GM12875 (cell line): Measurements from ENCODE around the gene ZBTB18.

Experiments
- H3K4me3 ChIP-seq: one replicate; pipeline ENCODE4 v1.5.1; 2011; ENCODE audit warnings: low read depth, low read length, control low read depth
- TF ChIP-seq, protein P1 (sequence below): IDR thresholded peaks from 2 replicates; pipeline ENCODE4 v1.5.1; 2011; ENCODE audit warnings: low read depth, mild to moderate bottlenecking, control low read depth, inconsistent platforms, low read length, moderate library complexity, borderline replicate concordance; ENCODE audit not compliant: insufficient read depth

Gene ZBTB18

GRCh38 chr1:244096066-244096610 is 45.1 kb downstream of the ZBTB18 start:
- H3K4me3 ChIP-seq, result no peak overlapping the region
- TF ChIP-seq, protein P1, sequence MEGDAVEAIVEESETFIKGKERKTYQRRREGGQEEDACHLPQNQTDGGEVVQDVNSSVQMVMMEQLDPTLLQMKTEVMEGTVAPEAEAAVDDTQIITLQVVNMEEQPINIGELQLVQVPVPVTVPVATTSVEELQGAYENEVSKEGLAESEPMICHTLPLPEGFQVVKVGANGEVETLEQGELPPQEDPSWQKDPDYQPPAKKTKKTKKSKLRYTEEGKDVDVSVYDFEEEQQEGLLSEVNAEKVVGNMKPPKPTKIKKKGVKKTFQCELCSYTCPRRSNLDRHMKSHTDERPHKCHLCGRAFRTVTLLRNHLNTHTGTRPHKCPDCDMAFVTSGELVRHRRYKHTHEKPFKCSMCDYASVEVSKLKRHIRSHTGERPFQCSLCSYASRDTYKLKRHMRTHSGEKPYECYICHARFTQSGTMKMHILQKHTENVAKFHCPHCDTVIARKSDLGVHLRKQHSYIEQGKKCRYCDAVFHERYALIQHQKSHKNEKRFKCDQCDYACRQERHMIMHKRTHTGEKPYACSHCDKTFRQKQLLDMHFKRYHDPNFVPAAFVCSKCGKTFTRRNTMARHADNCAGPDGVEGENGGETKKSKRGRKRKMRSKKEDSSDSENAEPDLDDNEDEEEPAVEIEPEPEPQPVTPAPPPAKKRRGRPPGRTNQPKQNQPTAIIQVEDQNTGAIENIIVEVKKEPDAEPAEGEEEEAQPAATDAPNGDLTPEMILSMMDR, result no peak

DNA sequence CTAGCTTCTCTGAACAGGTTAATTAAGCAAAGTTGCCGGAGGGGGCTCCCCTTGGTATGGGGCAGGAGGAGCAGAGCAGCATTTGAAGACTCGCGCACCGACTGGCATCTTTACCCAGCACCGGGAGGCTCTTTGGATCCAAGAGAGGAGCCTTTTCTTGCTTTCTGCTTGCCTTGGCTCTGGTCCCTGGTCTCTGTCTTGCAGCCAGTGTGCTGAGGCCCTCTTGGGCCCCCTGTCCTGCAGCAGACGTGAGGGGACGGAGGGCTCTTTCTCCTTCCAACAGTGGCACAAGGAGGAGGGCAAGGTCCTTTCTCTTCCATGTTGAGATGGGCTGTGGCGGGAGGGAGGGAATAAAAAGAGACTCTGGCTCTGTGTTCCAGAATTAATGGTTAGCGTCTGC is 45.6 kb downstream of the ZBTB18 start:
- H3K4me3 ChIP-seq, result no peak overlapping the region
- TF ChIP-seq, protein P1, result no peak

DNA sequence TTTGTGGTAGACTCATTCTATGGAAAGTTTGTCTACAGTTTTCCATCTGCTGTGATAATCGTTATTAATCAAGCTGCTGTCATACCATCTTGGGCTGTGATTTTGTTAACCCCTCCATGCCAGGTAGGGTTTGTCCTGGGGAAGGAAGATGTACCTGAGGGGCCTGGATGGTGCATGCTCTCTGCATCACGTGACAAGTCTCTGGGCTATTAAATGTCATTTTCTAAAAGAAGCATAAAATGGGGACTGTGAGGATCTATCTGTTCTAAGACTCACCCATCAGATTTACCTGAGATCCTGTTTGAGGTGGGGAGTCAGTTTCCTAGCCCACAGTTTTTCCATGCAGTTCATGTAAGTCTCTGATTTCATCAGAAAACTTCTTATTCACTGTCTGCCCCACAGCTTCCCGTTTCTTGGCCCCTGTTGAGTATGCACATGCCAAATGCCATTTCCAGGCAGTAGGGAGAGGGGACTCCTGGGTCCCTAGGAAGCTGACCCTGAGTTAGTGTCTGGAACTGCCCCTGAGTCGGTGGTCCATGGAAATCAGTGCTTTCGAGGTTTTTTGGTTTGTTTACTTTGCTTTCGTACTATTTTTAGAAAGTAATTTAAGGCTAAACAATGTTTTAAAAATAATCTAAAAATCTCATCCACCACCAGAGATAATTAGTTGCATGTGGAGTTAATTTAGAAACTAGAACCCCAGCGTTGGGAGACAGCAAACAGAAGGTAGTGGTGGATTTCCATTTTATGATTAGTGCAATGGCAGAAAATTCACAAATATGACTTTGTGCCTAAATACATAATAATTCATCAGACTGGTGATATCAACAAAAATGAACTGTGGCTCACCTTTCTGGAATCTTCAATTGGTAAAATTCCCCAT is 46.7 kb downstream of the ZBTB18 start:
- TF ChIP-seq, protein P1, result no peak
- H3K4me3 ChIP-seq, result no peak overlapping the region

- no peak overlapping the region for H3K4me3 ChIP-seq
- TF ChIP-seq, protein P1, result no peak
These were observed 48.3 kb downstream of the ZBTB18 start for GRCh38 chr1:244099258-244099930.

DNA sequence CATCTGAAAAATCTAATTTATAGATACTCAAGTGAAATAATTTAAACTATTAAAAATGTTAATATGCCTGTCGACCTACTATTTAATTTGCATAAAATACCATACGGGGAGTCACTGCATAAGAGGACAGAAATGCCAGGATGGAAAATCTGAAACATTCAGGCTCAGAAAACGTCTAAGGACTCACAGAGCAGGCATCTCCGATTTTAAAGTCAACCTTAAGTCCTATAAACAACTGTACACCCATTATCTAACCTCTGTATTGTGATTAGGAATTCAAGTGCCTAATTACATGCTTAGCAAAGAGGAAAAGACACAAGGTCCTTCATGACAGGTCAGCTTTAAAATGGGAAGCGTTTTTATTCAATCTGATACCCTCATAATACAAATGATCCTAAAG is 49.2 kb downstream of the ZBTB18 start:
- no peak overlapping the region for H3K4me3 ChIP-seq
- TF ChIP-seq, protein P1, result no peak

DNA sequence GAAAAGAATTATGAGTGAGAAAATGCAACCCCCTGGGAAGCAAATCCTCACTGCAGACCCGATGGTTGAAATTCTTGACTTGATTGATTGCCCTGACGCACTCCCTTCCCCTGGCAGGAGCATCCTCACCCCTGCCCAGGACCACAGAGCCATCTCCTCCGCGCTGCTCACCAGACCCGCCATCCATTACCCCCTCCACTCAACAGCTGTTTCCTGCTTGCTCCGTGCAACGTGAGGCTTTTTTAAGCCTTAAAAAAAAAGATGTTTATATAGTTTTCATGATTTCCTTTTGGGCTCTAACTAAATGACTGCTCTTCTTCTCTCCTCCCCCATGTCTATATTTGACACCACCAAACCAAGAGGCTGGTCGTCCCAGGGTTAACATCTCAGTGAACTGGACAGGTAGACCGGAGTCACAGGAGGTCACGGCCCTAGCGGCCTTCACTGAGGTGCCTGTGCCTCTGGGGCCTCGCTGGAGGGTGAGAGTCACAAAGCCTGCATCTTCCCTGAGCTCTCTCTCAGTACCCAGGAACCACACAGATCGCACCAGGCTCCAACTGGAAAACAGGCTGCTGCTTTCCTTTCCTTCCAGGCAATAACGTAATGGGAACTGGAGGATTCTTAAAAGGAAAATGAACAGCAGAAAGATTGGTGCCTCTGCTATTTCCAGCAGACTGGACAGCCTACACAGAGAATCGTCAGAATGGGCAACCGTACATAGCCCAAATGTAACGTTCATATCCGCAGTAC is 49.8 kb downstream of the ZBTB18 start:
- H3K4me3 ChIP-seq, result no peak overlapping the region
- TF ChIP-seq, protein P1, result no peak
